Measurements from ENCODE around the gene ACOT12. TPM values are rescaled to one million over a fixed set of nuclear protein-coding genes. Genes with fewer than 3 reads are reported as not detected.
A peak's percentile ranks its signal among the peaks of the same experiment; 100 is the strongest.

Gene ACOT12
- total RNA-seq, 2 donors from 2014 or later: not detected

DNA sequence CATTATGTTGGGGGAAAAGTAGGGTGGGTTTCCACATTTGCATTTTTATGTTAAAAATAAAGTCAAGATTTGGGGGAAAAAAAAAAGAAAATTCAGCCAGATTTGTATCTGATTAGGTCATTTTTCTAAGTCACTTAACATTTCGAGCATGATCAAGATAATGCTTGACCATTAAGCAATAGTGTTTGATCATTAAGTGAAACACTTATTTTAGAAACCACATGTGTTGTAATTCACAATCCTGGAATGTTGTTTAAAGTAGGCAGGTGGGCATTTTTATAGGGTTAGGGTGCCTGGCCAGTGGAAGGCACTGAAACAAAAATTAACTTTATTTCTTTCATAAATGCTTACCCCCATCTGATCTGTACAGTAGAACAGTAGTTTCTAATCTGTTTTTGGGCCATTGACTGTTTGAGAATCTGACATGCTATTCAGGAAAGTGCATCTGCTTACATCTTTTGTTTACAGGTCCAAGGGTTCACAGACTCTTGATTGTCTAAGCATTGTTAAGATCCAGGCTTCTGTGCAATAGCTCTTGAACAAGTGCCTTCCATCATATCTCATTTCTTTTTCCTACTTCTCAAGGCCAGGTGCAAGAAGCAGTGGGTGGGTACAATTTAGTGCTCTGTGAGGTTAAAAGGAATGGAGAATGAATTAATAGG is 83.4 kb downstream of the ACOT12 start:
- TF ChIP-seq, protein P1, sequence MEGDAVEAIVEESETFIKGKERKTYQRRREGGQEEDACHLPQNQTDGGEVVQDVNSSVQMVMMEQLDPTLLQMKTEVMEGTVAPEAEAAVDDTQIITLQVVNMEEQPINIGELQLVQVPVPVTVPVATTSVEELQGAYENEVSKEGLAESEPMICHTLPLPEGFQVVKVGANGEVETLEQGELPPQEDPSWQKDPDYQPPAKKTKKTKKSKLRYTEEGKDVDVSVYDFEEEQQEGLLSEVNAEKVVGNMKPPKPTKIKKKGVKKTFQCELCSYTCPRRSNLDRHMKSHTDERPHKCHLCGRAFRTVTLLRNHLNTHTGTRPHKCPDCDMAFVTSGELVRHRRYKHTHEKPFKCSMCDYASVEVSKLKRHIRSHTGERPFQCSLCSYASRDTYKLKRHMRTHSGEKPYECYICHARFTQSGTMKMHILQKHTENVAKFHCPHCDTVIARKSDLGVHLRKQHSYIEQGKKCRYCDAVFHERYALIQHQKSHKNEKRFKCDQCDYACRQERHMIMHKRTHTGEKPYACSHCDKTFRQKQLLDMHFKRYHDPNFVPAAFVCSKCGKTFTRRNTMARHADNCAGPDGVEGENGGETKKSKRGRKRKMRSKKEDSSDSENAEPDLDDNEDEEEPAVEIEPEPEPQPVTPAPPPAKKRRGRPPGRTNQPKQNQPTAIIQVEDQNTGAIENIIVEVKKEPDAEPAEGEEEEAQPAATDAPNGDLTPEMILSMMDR (IDR thresholded peaks at IDR 0.05): no peak
- H3K4me3 ChIP-seq: no peak overlapping the region
- H3K9ac ChIP-seq (ENCODE audit: low read depth in 2 of 2, low read length in 2 of 2): no peak overlapping the region
- intact Hi-C loops (cut with DNase I): no loop called here
- DNase-seq: no peak
- H3K9me3 ChIP-seq: no peaks in the 10 kb centered on the region
- H3K4me1 ChIP-seq: no peaks in the 10 kb centered on the region
- no peaks in the 10 kb centered on the region for H3K36me3 ChIP-seq
- H3K27ac ChIP-seq: no peak overlapping the region
- no peaks in the 10 kb centered on the region for H3K27me3 ChIP-seq

DNA sequence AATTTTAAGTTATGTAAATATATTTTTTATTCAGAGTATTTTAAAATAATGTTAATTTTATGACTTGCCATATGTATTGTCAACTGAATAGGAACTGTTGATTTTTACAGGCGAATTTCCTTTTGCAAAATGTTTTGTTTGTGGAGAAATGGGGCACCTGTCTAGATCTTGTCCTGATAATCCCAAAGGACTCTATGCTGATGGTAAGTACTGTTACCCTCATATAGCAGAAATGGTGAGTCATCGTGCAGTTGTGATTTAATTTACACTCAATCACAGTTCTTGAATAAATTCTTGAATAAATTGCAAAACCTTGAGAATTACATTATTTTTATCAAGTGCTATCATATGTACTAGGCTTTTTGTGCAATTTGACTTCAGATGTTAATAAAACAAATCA is 85.1 kb downstream of the ACOT12 start:
- Histone ChIP-seq H3K9me3 (no peaks in the 10 kb centered on the region), H3K9ac (ENCODE audit: low read depth in 2 of 2, low read length in 2 of 2) (no peak overlapping the region), H3K36me3 (no peaks in the 10 kb centered on the region), H3K27ac (no peak overlapping the region), H3K4me1 (no peaks in the 10 kb centered on the region), H3K4me3 (no peak overlapping the region), H3K27me3 (no peaks in the 10 kb centered on the region)
- TF ChIP-seq, protein P1 (IDR thresholded peaks at IDR 0.05): no peak
- no peak for DNase-seq
- intact Hi-C loops (cut with DNase I): no loop called here

DNA sequence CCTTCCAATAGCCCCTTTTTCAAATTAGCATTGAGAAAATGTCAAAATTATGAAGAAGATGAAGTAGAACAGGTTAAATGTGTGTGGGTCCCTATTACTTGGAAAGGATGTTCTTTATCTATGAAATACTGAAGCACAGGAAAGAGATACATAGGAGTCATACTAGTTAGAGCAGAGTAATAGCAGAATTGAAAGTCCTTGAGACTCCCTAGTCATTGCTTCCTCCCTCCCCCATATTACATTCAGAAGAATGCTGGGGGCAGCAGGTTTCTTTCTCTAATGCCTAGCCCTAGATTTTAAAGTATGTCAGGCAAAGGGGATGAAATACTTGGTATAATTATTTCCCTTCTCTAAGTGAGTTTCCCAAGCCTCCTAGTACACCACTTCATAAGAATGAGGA is 88.1 kb downstream of the ACOT12 start:
- H3K4me1 ChIP-seq: peaks cover 5% of the 10 kb centered on the region
- no peaks in the 10 kb centered on the region for H3K36me3 ChIP-seq
- no peaks in the 10 kb centered on the region for H3K27me3 ChIP-seq
- intact Hi-C loops (cut with DNase I): no loop called here
- no peak for DNase-seq
- H3K9ac ChIP-seq (ENCODE audit: low read depth in 2 of 2, low read length in 2 of 2): no peak overlapping the region
- TF ChIP-seq, protein P1 (IDR thresholded peaks at IDR 0.05): no peak
- H3K27ac ChIP-seq: no peak overlapping the region
- H3K4me3 ChIP-seq: no peak overlapping the region
- no peaks in the 10 kb centered on the region for H3K9me3 ChIP-seq

DNA sequence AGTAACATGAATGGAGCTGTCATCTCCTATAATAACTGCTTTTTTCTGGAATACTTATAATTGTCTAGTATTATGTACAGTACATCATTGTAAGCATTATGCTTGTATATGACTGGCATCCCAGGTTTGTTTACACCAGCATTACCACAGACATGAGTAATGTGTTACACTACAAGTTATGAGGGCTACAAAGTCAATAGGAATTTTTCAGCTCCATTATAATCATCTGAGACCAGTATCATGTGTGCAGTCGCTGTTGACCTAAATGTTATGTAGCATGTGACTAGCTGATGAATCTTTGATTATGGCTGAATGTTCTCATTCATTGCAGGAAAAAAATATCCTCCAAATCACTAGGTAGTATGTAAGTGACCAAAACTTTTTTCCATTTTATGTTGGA is 90.4 kb downstream of the ACOT12 start:
- Histone ChIP-seq H3K27ac (no peak overlapping the region), H3K27me3 (no peaks in the 10 kb centered on the region), H3K9ac (ENCODE audit: low read depth in 2 of 2, low read length in 2 of 2) (no peak overlapping the region), H3K4me1 (peaks cover 12% of the 10 kb centered on the region), H3K9me3 (no peaks in the 10 kb centered on the region), H3K4me3 (no peak overlapping the region), H3K36me3 (no peaks in the 10 kb centered on the region)
- DNase-seq: no peak
- intact Hi-C loops (cut with DNase I): no loop called here
- TF ChIP-seq, protein P1 (IDR thresholded peaks at IDR 0.05): no peak

DNA sequence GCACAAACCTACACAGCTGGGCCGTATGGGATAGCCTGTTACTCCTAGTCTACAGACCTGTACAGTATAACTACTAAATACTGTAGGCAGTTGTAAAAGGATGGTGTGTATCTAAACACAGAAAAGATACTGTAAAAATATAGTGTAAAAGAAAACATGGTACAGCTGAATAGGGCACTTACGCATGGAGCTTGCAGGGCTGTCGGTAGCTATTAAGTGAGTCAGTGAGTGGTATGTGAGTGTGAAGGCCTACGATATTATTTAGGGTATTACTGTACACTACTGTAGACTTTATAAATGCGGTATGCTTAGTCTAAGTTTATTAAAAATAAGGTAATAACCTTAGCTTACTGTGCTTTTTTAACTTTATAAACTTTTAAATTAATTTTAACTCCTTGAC is 91.3 kb downstream of the ACOT12 start:
- H3K9ac ChIP-seq (ENCODE audit: low read depth in 2 of 2, low read length in 2 of 2): no peak overlapping the region

More for the DNA sequence above, 91.3 kb downstream of the ACOT12 start:
- H3K27me3 ChIP-seq: no peaks in the 10 kb centered on the region
- H3K4me3 ChIP-seq: peak overlapping the region; percentile 88
- DNase-seq: no peak
- H3K36me3 ChIP-seq: no peaks in the 10 kb centered on the region
- TF ChIP-seq, protein P1 (IDR thresholded peaks at IDR 0.05): no peak
- intact Hi-C loops (cut with DNase I): no loop called here
- no peak overlapping the region for H3K27ac ChIP-seq
- H3K9me3 ChIP-seq: no peaks in the 10 kb centered on the region
- H3K4me1 ChIP-seq: peaks cover 12% of the 10 kb centered on the region
